Stimulated activated CD4-positive, alpha-beta T cell treated with anti-CD3 and anti-CD28 coated beads, Interleukin-2, amount 100 ng/mL, for 24 hours (primary cell): ENCODE data around the gene FPR1.
A peak's percentile ranks its signal among the peaks of the same experiment; 100 is the strongest.
"Not testable (repeated sequence)": the region's sequence is repeated elsewhere in the genome, so short reads cannot be mapped to it uniquely, and the experiment has no call there.

Experiments used
- DNase-seq, 2 donors: peaks; one replicate each; pipeline ENCODE4 v3.0.0-alpha.2; 2020

The FPR1 gene

DNA sequence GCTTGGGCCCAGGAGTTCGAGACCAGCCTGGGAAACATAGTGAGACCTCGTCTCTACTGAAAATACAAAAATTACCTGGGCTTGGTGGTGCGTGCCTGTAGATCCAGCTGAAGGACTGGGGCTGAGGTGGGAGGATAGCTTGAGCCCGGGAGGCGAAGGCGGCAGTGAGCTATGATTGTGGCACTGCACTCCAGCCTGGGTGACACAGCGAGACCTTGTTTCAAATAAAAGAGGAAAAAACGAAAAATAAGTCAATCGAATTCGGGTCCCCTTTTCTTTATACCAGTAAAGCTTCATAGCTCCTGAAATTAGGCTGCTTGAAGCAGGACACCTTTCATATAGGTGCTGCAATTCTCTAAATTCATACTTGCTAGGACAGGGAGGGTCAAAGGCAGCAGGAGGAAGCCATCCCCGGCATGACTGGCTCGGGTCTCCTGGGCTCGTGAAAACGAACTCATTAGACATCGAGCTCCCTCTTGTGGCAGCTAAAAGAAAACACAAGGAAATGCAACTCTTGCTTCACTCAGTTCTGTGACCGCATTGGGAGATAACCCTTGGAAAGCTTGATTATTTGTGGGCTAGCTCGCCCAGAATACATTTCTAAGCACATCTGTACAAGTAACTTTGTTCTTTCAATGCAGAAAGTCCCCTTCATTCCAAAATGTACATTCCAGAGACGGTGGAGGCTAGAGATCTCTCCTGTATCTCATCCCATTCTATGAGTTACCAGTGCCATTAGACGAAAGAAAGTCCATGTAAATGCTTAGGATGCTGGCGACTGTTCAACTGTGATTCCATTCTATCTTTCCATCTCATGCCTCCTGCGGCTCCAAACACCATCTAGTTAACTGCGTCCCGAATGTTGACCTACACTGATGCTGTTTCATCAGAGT, 26.1 kb upstream of the FPR1 start:
- DNase-seq = peak; percentile 35 to 41

- not testable (repeated sequence) for DNase-seq
Measured at GRCh38 chr19:51776561-51776960, 24.9 kb upstream of the FPR1 start.

DNA sequence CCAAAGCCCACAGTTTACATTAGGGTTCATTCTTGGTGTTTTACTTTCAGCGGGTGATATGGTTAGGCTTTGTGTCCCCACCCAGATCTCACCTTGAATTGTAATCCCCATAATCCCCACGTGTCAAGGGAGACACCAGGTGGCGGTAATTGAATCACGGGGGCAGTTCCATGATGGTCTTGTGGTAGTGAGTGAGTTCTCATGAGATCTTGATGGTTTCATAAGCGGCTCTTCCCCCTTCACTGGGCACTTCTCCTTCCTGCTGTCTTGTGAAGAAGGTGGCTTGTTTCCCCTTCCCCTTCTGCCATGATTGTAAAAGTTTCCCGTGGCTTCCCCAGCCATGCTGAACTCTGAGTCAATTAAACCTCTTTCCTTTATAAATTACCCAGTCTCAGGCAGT, 21.3 kb upstream of the FPR1 start:
- no peak for DNase-seq

GRCh38 chr19:51771376-51772130, 19.9 kb upstream of the FPR1 start:
- no peak for DNase-seq

GRCh38 chr19:51766461-51766860, 14.8 kb upstream of the FPR1 start:
- DNase-seq = no peak

DNA sequence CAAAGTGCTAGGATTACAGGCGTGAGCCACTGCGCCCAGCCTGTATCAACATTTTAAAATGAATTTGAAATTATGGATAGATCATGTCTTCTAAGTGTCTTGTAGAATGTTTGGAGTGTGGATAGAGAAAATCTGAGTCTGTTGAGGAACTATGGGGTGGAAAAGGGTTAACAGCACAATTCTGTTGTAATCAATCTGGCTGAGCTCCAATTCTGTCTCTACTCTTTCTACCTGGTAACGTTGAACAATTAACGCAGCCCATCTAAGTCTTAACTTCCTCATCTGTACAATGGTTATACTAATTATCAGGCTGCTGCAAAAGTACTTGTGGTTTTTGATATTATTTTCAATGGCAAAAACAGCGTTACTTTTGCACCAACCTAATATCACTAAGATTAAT, 13.4 kb upstream of the FPR1 start:
- no peak for DNase-seq

GRCh38 chr19:51761696-51762095, 10.0 kb upstream of the FPR1 start:
- DNase-seq = no peak

GRCh38 chr19:51760697-51761356, 9.1 kb upstream of the FPR1 start, which contains the start of gene FPR2:
FPR2 (plus strand) TSS chr19:51761180; CDS start chr19:51768659, 7,479 bp downstream.
- no peak for DNase-seq

DNA sequence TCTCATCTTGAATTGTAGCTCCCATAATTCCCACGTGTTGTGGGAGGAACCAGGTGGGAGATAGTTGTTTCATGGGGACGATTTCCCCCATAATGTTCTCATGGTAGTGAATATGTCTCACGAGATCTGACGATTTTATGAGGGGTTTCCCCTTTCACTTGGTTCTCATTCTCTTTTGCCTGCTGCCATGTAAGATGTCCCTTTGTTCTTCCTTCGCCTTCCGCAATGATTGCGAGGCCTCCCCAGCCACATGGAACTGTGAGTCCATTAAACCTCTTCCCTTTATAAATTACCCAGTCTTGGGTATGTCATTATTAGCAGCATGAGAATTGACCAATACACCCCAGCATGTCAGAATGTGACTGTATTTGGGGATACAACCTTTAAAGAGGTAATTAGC, 3.9 kb upstream of the FPR1 start:
- no peak for DNase-seq

DNA sequence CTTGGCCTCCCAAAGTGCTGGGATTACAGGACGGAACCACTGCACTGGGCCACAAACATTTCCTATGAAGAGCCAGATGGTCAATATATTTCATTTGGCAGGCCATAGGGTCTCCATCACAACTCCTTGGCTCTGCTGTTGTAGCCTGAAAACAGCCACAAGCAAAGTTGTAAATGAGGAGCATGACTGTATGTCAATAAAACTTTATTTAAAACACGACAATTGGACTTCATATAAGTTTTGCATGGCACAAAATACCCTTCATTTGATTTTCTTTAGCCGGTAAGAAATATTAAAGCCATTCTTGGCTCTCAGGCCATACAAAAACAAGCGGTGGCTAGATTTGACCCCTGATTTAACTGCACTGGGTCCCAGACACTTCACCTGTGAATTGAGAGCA, 3.1 kb upstream of the FPR1 start:
- DNase-seq = no peak

- DNase-seq = no peak
Measured at GRCh38 chr19:51754109-51754508, 2.4 kb upstream of the FPR1 start.

- no peak for DNase-seq
Measured at GRCh38 chr19:51750400-51751094, 1.1 kb downstream of the FPR1 start.

- no peak for DNase-seq
Measured at GRCh38 chr19:51749979-51750378, 1.7 kb downstream of the FPR1 start.

- DNase-seq = no peak
Measured at GRCh38 chr19:51746731-51747130, 4.9 kb downstream of the FPR1 start.

DNA sequence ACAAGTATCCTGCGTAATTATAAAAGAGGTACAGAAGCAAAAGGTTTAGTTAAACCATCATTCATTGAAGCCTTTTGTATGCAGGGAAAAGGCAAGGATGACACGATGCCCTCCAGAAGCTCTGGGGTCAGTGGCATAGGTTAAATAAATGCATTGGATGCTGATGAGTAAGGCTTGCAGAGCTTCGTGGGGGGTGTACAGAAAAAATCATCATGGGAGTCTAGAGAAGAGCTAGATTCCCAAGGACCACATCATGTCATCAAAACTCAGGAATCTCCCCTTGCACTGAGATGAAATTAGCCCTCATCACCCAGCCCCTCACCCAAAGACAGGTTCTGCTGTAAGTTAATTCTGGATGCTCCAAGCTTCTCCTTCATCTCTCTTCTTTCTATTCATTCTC, 8.3 kb downstream of the FPR1 start:
- DNase-seq = no peak

DNA sequence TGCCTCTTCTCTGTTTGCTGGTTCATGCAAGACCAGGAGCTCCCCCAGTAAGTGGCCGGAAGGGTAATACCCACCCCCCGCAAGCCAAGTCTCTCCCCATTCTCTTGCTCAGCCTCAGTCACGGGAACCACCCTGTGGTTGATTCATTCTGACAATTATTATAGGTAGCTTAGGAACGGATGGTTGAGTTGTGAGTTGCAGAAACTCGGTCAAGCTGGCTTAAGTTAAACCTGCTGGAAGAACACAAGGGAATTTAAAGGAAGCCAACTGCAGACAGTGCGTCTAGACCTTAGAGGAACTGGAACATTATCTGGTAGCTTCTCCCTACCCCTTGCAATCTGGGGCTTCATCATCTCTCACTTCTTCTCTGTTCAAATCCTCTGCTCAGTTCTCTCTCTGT, 8.9 kb downstream of the FPR1 start:
- DNase-seq = no peak

- no peak for DNase-seq
Measured at GRCh38 chr19:51740356-51740755, 11.3 kb downstream of the FPR1 start.

DNA sequence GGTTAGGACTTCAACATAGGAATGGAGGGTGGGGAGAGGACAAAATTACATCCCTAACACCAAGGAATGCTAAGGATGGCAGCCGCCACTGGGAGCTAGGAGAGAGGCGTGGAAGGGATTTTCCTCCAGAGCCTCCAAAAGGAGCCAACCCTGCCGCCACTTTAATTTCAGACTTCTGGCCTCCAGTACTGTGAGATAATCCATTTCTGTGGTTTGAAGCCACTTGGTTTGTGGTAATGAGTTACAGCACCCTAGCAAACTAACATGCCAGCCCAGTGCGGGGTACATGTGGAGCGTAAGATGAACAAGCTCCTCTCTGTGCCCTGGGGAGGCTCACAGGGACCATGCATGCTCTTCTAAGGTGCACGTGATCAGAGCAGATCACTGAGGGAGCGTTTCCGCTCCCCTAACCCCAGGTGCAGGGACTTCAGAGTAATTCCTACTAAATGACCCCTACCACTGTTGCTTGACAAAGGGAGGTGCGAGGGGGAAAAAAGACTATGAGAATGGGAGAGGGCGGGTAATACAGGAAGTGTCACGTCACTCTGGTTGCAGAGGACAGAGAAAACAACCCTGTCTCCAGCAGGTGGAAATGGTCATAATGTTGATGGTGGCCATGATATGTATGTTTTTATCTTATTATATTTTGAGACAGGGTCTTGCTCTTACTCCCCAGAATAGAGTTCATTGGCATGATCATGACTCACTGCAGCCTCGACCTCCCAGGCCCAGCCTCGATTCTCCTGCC, 12.0 kb downstream of the FPR1 start:
- no peak for DNase-seq

DNA sequence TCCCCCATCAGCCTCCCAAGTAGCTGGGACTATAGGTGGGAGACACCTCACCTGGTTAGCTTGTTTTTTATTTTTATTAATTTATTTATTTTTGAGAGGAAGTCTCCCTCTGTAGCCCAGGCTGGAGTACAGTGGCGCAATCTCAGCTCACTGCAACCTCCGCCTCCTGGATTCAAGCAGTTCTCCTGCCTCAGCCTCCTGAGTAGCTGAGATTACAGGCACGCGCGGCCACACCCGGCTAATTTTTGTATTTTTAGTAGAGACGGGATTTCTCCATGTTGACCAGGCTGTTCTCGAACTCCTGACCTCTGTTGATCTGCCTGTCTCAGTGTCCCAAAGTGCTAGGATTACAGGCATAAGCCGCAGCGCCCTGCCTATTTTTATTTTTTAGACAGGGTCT, 13.2 kb downstream of the FPR1 start:
- DNase-seq = not testable (repeated sequence)

DNA sequence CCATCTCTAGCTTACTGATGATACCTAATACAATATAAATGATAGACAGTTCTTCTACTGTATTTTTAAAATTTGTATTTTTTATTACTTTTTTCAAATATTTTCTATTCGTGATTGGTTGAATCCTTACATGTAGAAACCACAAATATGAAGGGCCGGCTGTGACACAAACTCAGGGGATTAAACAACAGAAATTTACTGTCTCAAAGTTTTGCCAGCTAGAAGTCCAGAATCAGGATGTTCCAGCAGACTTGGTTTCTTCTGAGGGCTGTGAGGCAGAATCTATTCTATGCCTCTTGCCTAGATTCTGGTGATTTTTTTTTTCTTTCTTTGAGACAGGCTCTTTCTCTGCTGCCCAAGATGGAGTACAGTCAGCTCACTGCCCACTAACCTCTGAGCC, 13.8 kb downstream of the FPR1 start:
- DNase-seq = no peak

DNA sequence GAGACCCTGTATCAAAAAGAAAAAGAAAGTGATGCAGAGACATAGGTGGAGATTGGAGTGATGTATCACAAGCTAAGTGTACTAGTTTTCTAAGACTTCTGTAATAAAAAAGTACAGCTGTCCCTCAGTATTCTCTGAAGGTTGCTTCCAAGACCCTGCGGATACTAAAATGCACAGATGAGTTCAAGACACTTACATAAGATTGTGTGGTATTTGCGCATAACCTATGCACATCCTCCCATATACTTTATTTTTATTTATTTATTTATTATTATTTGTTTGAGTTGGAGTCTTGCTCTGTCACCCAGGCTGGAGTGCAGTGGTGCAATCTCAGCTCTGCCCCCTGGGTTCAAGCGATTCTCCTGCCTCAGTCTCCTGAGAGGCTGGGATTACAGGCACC, 14.3 kb downstream of the FPR1 start:
- no peak for DNase-seq

GRCh38 chr19:51735759-51736449, 15.8 kb downstream of the FPR1 start:
- DNase-seq = no peak
